Left colon (tissue), 2 donors: ENCODE results near the gene FBL. TPM values are rescaled to one million over a fixed set of nuclear protein-coding genes. Genes with fewer than 3 reads are reported as not detected.
"Not testable (repeated sequence)": the region's sequence is repeated elsewhere in the genome, so short reads cannot be mapped to it uniquely, and the experiment has no call there.

Experiments
- ATAC-seq: fragments of 200-7000 bp; cut with Tn5 transposase; one replicate; pipeline ENCODE4 v1.9.1; 2020; ENCODE audit warnings: mild to moderate bottlenecking, moderate library complexity
- DNase-seq, 2 donors: peaks; one replicate each; pipeline ENCODE4 v3.0.0-alpha.2; 2020
- intact Hi-C, 2 donors: fragments of 100-400 bp; cut with DNase I in 1 of 2; cut with micrococcal nuclease in 1 of 2; formaldehyde crosslinking; loops; one replicate each; pipeline versions ENCODE4 v1.11.2 to v1.14.0; 2022; cut with DNase I, micrococcal nuclease
- total RNA-seq, 2 donors: library from RNA; stranded (reverse); fragmentation: NEBNext Ultra II Directional; extraction: Animal tissue kit (Norgen Biotek cat#: 25700); gene quantifications; one replicate each; pipeline ENCODE4 v1.2.1, GENCODE V29; 2021
- donor health status: DM: no; HTN: no; CAD: no.
- donor health status: DM: yes; HTN: yes; CAD: no.

FBL gene
- total RNA-seq, 2 donors from 2014 or later: 128 to 166 TPM

- intact Hi-C loops, ATAC-seq, DNase-seq: not testable (repeated sequence)
Measured at GRCh38 chr19:39878866-39879265, 32.7 kb upstream of the FBL start.

- intact Hi-C loops: no loop called here
- ATAC-seq (no peak), DNase-seq (no peak)
Measured at GRCh38 chr19:39878398-39878797, 32.2 kb upstream of the FBL start.

- DNase-seq: not testable (repeated sequence)
- peak; percentile 5 for ATAC-seq
Measured at GRCh38 chr19:39877982-39878381, 31.8 kb upstream of the FBL start.

GRCh38 chr19:39877488-39877887, 31.3 kb upstream of the FBL start:
- DNase-seq, intact Hi-C loops, ATAC-seq: not testable (repeated sequence)

More at GRCh38 chr19:39877982-39878381, 31.8 kb upstream of the FBL start:
- intact Hi-C loops: not testable (repeated sequence)

GRCh38 chr19:39876486-39876885, 30.3 kb upstream of the FBL start:
- DNase-seq, intact Hi-C loops, ATAC-seq: not testable (repeated sequence)

GRCh38 chr19:39875401-39875864, 29.3 kb upstream of the FBL start:
- ATAC-seq, DNase-seq, intact Hi-C loops: not testable (repeated sequence)

- DNase-seq: peak in 1 of 2 donors; percentile 10
- intact Hi-C loops: no loop called here
- peak; percentile 3 for ATAC-seq
Measured at GRCh38 chr19:39874404-39874803, 28.2 kb upstream of the FBL start.

- ATAC-seq: no peak
- intact Hi-C loops: no loop called here
Measured at GRCh38 chr19:39873385-39873784, 27.2 kb upstream of the FBL start.

GRCh38 chr19:39871886-39872866, 26.0 kb upstream of the FBL start:
- ATAC-seq (no peak), DNase-seq (peak in 1 of 2 donors; percentile 15)
- intact Hi-C loops: no loop called here

More at GRCh38 chr19:39873385-39873784, 27.2 kb upstream of the FBL start:
- peak in 1 of 2 donors; percentile 13 for DNase-seq

GRCh38 chr19:39871362-39871761, 25.2 kb upstream of the FBL start:
- no peak for ATAC-seq
- DNase-seq: peak in 1 of 2 donors; percentile 3
- intact Hi-C loops: no loop called here

- intact Hi-C loops: no loop called here
- ATAC-seq (no peak), DNase-seq (peak in 1 of 2 donors; percentile 16)
Measured at GRCh38 chr19:39870171-39870971, 24.2 kb upstream of the FBL start.

GRCh38 chr19:39867952-39868351, 21.8 kb upstream of the FBL start:
- intact Hi-C loops: no loop called here
- ATAC-seq (no peak), DNase-seq (peak in 1 of 2 donors; percentile 6)

GRCh38 chr19:39867133-39867532, 21.0 kb upstream of the FBL start:
- intact Hi-C loops: no loop called here
- DNase-seq: peak in 1 of 2 donors; percentile 6
- no peak for ATAC-seq

- ATAC-seq (no peak), DNase-seq (peak in 1 of 2 donors; percentile 4)
- intact Hi-C loops: no loop called here
Measured at GRCh38 chr19:39865953-39866352, 19.8 kb upstream of the FBL start.

- ATAC-seq: no peak
- intact Hi-C loops: no loop called here
- DNase-seq: no peak
Measured at GRCh38 chr19:39865186-39865585, 19.0 kb upstream of the FBL start.

- DNase-seq (no peak), ATAC-seq (no peak)
- intact Hi-C loops: no loop called here
Measured at GRCh38 chr19:39864118-39864517, 17.9 kb upstream of the FBL start.

- intact Hi-C loops: no loop called here
- ATAC-seq: peak; percentile 47
- DNase-seq: no peak
Measured at GRCh38 chr19:39858541-39858940, 12.4 kb upstream of the FBL start.

GRCh38 chr19:39852882-39853281, 6.7 kb upstream of the FBL start:
- DNase-seq (no peak), ATAC-seq (no peak)
- intact Hi-C loops: no loop called here

GRCh38 chr19:39850892-39851291, 4.7 kb upstream of the FBL start:
- intact Hi-C loops: no loop called here
- ATAC-seq (no peak), DNase-seq (no peak)
